GM19193 (cell line): ENCODE data around the gene FOXE1.

Source experiments
- POLR2A ChIP-seq: IDR thresholded peaks from 4 replicates; pipeline ENCODE4 v1.6.1; 2011; ENCODE audit not compliant: insufficient read depth, insufficient read length; ENCODE audit errors: extremely low read depth

Gene FOXE1

GRCh38 chr9:97854696-97855485 lies 1.9 kb downstream of the FOXE1 start:
- no peak for TF ChIP-seq POLR2A

GRCh38 chr9:97855486-97855875 lies 2.5 kb downstream of the FOXE1 start:
- TF ChIP-seq POLR2A: no peak

GRCh38 chr9:97855899-97856298 lies 2.9 kb downstream of the FOXE1 start:
- TF ChIP-seq POLR2A: no peak

GRCh38 chr9:97856857-97857605 lies 4.0 kb downstream of the FOXE1 start:
- no peak for TF ChIP-seq POLR2A

GRCh38 chr9:97857606-97858392 lies 4.8 kb downstream of the FOXE1 start:
- TF ChIP-seq POLR2A: no peak

GRCh38 chr9:97858393-97858713 lies 5.3 kb downstream of the FOXE1 start:
- TF ChIP-seq POLR2A: no peak

- no peak for TF ChIP-seq POLR2A
These were observed 5.8 kb downstream of the FOXE1 start for GRCh38 chr9:97858826-97859225.

- TF ChIP-seq POLR2A: no peak
These were observed 6.3 kb downstream of the FOXE1 start for GRCh38 chr9:97859346-97859745.

- TF ChIP-seq POLR2A: no peak
These were observed 7.6 kb downstream of the FOXE1 start for GRCh38 chr9:97860451-97861147.

GRCh38 chr9:97861148-97861475 lies 8.1 kb downstream of the FOXE1 start:
- no peak for TF ChIP-seq POLR2A

GRCh38 chr9:97863314-97863713 lies 10.3 kb downstream of the FOXE1 start:
- no peak for TF ChIP-seq POLR2A

- no peak for TF ChIP-seq POLR2A
These were observed 11.4 kb downstream of the FOXE1 start for GRCh38 chr9:97864396-97864795.

GRCh38 chr9:97866300-97866699 lies 13.3 kb downstream of the FOXE1 start:
- TF ChIP-seq POLR2A: no peak

- TF ChIP-seq POLR2A: no peak
These were observed 13.8 kb downstream of the FOXE1 start for GRCh38 chr9:97866848-97867247.

GRCh38 chr9:97868859-97869258 lies 15.8 kb downstream of the FOXE1 start:
- TF ChIP-seq POLR2A: no peak

- TF ChIP-seq POLR2A: no peak
These were observed 20.4 kb downstream of the FOXE1 start for GRCh38 chr9:97873425-97873824.

- TF ChIP-seq POLR2A: no peak
These were observed 20.9 kb downstream of the FOXE1 start for GRCh38 chr9:97873882-97874281.
